Vagina (tissue), 2 donors: ENCODE measurements around the gene PRKAR2B.

Experiments used
- CTCF ChIP-seq, 3 experiments: fragments of 450-650 bp in 2 of 3; fragments of 200-600 bp in 1 of 3; sonication (generic) in 1 of 3; IDR thresholded peaks; one replicate each; pipeline ENCODE4 v1.5.1; 2017 to 2019; ENCODE audit warnings: antibody characterized with exemption in 3 of 3, mild to moderate bottlenecking in 2 of 3, moderate library complexity in 2 of 3
- POLR2A ChIP-seq, 2 donors: fragments of 450-650 bp; IDR thresholded peaks; one replicate each; pipeline ENCODE4 v1.6.1; 2017; ENCODE audit warnings: antibody characterized with exemption in 2 of 2, mild to moderate bottlenecking in 2 of 2, moderate library complexity in 2 of 2

- TF ChIP-seq POLR2A (IDR thresholded peaks at IDR 0.05) (no peak), CTCF (IDR thresholded peaks at IDR 0.05) (no peak)
These were observed 15.0 kb downstream of the PRKAR2B start for GRCh38 chr7:107059468-107059867.
